ENCODE data around the gene INPP5D.

DNA sequence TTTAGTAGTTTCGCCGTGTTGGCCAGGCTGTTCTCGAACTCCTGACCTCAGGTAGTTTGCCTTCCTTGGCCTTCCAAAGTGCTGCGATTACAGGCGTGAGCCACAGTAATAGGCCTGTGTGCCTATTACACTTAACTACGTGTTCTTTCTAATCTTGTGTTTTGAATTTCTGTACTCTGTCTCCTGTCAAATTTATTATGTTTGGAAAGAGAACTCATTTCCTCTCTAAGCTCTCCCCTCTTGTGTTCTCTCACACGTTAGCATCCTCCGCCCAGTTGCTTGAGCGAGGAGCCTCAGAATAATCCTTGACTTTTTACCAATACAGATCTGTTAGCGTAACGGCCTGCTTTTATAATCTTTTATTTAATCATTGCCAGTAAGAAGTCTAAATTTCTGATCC lies 195.0 kb downstream of the INPP5D start:
- TF ChIP-seq, protein P1, sequence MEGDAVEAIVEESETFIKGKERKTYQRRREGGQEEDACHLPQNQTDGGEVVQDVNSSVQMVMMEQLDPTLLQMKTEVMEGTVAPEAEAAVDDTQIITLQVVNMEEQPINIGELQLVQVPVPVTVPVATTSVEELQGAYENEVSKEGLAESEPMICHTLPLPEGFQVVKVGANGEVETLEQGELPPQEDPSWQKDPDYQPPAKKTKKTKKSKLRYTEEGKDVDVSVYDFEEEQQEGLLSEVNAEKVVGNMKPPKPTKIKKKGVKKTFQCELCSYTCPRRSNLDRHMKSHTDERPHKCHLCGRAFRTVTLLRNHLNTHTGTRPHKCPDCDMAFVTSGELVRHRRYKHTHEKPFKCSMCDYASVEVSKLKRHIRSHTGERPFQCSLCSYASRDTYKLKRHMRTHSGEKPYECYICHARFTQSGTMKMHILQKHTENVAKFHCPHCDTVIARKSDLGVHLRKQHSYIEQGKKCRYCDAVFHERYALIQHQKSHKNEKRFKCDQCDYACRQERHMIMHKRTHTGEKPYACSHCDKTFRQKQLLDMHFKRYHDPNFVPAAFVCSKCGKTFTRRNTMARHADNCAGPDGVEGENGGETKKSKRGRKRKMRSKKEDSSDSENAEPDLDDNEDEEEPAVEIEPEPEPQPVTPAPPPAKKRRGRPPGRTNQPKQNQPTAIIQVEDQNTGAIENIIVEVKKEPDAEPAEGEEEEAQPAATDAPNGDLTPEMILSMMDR (IDR thresholded peaks at IDR 0.05), result no peak
- TF ChIP-seq EP300 (IDR thresholded peaks at IDR 0.05) (no peak), POLR2A (IDR thresholded peaks at IDR 0.05) (no peak), POLR2AphosphoS5 (IDR thresholded peaks at IDR 0.05) (no peak)

Data from stomach (tissue), 4 donors.